ENCODE measurements around the gene ING2.

DNA sequence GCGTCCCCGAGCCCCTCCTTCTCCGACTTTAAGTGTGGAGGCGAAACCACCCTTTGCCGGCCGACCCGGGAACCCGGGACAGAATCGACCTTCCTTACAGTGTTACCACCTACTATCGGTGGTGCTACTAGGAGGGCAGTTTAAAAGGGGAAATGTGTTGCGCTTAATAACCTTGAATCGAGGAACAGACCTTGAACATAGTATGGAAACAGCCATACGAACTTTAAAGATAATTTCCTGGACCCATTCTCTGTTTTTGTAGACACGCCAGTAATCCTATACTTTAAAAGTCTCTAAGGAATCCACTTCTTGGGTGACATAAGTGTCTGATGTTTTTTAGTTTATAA is 1.5 kb downstream of the ING2 start:
- TF ChIP-seq TARDBP (IDR thresholded peaks at IDR 0.05) (no peak), LEF1 (IDR thresholded peaks at IDR 0.05; ENCODE audit: borderline replicate concordance) (no peak), HDGF (IDR thresholded peaks at IDR 0.05; ENCODE audit: borderline replicate concordance) (no peak), FOXM1 (IDR thresholded peaks at IDR 0.05; ENCODE audit: borderline replicate concordance) (no peak), ZNF384 (IDR thresholded peaks at IDR 0.05) (no peak)

All from HEK293T (cell line).